AG09309 (cell line): ENCODE measurements around the gene FNDC3B.

Source experiments
- DNase-seq: peaks from one replicate; pipeline ENCODE4 v3.0.0-alpha.2; 2010; ENCODE audit warnings: low read depth
- H3K4me3 ChIP-seq: 2 replicates; pipeline ENCODE4 v1.5.1; 2011; ENCODE audit warnings: mild to moderate bottlenecking, low read depth, low read length, moderate library complexity; ENCODE audit not compliant: control insufficient read depth
- CTCF ChIP-seq: IDR thresholded peaks from 2 replicates; pipeline ENCODE4 v1.5.1; 2011; ENCODE audit warnings: mild to moderate bottlenecking, low read depth, low read length, inconsistent platforms; ENCODE audit not compliant: insufficient read depth, control insufficient read depth; ENCODE audit errors: missing control alignments

The FNDC3B gene

GRCh38 chr3:172132721-172133311 lies 93.4 kb downstream of the FNDC3B start:
- no peak for TF ChIP-seq CTCF
- H3K4me3 ChIP-seq: no peak overlapping the region
- no peak for DNase-seq

DNA sequence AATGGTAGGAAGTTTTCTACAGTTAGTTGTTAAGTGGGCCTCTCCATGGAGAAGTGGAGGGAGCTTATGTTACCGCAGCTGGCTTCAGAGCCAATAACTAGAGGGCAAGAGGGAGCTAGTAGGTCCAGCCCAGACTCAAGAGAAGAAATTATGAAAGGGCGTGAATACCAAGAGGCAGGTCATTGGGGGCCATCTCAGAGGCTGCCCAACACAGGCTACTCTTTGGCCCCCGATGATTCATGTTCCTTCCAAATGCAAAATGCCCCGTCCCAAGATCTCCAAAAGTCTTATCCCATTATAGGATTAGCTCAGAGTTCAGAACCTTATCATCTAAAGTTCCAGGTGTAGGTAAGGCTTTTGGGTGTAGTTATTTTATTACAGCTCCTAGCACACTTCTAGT lies 94.5 kb downstream of the FNDC3B start:
- TF ChIP-seq CTCF: no peak
- DNase-seq: no peak
- H3K4me3 ChIP-seq: no peak overlapping the region

DNA sequence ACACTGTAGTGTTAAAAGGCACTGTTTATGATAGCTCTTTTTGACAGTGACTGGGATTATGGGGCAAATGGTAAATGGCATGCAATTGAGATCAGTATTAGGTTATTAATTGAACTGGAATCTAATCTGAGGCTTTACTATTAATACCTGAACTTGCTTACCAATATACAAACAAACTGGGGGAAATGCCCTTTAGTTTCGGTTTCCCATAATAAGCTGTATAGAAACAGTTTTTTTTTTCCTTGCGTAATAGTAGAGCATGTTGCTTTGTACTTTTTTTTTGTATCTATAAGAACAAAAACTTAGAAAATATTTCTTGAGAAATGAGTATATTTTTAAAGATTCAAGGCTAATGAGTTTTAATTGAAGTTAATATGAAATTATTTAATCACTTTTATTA lies 95.0 kb downstream of the FNDC3B start:
- no peak overlapping the region for H3K4me3 ChIP-seq
- no peak for DNase-seq
- no peak for TF ChIP-seq CTCF

DNA sequence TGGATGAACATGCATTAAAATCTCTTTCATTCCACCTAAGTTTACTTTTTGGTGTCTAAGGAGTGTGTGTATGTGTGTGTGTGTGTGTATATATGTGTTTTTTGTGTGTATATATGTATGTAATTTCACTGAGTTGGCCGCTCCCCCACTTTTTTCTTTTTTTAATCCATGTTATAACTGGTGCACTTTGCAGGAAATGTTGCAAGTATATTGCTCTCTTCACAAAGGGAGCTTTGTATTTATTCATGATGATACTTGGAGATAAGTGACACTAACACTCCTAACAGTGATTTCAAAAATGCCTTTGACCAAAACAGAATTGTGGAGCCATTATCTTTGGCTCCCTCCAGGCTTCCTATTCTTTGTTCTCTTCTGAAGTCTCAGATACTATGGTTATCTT lies 95.8 kb downstream of the FNDC3B start:
- no peak for DNase-seq
- no peak for TF ChIP-seq CTCF
- H3K4me3 ChIP-seq: no peak overlapping the region

DNA sequence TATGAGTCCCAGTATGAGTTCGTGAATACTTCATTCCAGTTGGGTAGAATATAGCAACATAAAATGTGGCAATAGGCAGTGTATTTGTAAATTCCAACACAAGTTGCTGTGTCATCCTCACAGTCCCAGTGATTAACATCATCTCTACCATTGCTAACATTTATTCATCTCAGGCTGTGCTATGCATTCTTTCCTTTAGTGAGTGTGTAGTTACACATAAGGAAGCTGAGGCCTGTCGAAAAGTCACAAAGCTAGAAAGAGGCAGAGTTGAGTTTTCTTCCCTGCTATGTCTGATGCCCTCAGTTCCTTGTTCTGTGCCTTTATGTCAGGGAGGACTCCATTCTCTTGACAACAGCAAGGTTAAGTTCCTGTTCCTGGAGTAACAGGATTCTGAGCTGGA lies 96.4 kb downstream of the FNDC3B start:
- DNase-seq: peak; percentile 66
- no peak overlapping the region for H3K4me3 ChIP-seq
- no peak for TF ChIP-seq CTCF

- no peak for TF ChIP-seq CTCF
- DNase-seq: no peak
- no peak overlapping the region for H3K4me3 ChIP-seq
These were observed 97.0 kb downstream of the FNDC3B start for GRCh38 chr3:172136330-172136729.
